ENCODE measurements around the gene ZWILCH.
"Not testable (repeated sequence)": the region's sequence is repeated elsewhere in the genome, so short reads cannot be mapped to it uniquely, and the experiment has no call there.

The ZWILCH gene

GRCh38 chr15:66489179-66489791 is 15.8 kb upstream of the ZWILCH start:
- DNase-seq: no peak

- DNase-seq: no peak
Measured at GRCh38 chr15:66491846-66492245, 13.3 kb upstream of the ZWILCH start.

DNA sequence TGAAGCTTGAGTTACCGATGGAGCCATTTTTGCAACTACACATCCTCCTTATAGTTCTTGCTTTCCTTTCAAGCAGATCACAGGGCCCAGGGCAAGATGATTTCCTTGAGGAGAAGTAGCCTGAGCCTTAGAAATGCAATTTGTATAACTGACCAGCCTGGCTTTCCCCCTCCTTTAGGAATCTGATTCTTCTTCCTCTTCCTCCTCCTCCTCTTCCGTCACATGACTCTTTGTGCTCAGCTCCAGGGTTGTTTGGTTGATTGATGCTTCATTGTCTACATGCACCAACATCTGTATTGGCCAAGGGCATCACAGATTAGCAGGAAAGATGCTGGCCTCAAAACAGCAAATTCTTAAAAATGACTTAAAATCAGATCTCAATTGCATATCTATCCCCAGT is 10.9 kb upstream of the ZWILCH start:
- DNase-seq: no peak

DNA sequence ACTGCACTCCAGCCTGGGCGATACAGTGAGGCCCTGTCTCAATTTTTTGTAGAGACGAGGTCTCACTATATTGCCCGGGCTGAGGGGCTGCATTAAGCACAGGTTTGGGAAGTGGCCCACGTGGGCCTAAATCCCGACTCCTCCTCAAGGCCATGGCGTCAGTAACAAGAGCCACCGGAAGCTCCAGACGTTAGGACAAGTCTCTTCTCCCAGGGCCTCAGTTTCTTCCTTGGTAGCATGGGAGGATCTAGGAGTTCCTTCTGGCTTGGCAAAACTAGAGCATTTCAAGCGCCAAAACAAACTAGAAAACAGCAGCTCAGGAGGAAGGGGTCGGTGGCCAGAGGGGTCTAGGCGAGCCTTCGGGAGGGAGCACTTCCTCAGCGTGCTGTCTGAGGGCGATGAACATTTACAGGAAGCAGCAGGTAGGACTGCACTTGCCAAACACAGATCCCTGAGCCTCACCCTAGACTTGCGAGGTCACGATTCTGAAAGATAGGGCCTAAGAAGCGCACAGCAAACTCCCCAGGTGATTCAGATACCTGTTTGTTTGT is 8.1 kb upstream of the ZWILCH start:
- DNase-seq: no peak

DNA sequence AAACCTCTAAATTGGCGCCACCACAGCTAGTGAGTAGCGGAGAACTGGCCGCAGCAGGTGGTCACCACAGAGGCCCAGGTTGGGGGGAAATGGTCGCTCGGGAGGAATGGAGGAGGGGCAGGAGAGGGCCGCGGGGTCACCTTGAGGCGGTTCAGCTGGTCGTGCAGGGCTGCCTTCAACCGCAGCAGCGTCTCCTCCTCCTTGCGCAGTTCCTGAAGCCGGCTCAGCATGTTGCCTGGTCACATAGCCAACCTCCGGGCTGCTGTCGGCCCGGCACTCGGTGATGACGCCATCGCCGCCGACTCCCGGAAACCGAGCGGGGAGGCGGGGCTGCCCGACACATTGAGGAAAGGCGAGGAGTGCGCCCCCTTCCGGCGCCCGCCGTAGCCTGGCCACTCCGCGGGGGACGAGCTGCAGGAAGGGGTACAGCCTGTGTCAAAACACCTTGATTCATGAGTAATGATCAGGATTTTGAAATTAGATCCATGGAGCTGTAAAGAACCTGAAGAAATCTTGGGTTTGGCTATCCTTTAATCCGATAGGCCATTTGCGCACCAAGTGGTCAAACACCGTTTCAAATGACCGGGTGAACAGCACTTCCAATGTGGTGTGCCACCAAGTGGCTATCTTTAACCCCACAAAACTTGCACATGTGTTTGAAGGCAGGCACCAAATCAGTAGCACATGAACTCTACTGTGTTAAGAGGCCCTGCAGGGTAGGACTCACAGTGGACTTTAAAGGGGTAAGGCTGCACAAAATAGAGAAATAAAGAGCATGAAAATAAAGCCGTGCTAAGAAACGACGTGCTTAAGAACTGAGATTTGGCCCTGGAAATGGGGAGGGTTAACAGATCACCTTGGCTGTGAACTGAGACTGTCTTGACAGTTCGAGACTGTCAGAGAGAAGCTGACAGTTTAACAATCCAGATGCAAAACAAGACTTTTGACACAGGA is 7.3 kb upstream of the ZWILCH start, which contains the start of gene SNAPC5:
TSS of gene SNAPC5 (minus strand) at position 261 of the 954 bp plus-strand sequence. CDS start at position 230, 31 bp downstream.
- peak; percentile 96 to 97 for DNase-seq

DNA sequence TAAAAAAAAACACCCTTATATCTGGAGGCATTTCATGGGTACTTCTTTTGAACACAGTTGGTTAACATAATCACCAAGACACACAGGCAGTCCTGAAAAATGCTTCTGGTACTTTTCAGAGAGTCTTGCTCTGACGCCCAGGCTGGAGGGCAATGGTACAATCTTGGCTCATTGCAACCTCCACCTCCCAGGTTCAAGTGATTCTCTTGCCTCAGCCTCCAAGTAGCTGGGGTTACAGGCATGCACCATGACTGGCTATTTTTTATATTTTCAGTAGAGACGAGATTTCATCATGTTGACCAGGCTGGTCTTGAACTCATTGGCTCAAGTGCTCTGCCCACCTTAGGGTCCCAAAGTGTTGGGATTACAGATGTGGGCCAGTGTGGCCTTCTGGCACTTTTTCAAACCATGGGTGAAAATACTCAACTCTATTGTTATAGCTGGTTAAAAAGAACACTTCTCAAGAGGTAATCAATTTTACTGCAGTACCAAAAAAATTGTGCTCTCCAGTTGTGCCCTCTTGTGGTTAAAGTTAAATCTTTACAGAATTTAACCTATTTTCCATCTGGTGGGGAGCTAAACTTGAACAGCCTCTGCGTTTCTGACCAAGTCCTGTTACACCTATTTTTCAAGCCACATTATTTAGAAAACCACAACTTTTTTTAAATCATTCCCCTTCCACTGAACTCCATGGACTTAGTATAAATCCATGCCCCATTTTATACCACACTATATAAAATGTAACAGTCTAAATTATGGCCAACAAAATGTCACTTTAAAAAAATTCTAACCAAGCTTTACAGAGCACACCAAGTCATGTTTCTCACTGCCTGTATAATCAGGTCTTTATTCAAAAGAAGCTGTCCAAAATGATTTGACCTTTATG is 6.4 kb upstream of the ZWILCH start:
- DNase-seq: peak in 1 of 2 donors; percentile 61

- DNase-seq: not testable (repeated sequence)
Measured at GRCh38 chr15:66500346-66500745, 4.8 kb upstream of the ZWILCH start.

DNA sequence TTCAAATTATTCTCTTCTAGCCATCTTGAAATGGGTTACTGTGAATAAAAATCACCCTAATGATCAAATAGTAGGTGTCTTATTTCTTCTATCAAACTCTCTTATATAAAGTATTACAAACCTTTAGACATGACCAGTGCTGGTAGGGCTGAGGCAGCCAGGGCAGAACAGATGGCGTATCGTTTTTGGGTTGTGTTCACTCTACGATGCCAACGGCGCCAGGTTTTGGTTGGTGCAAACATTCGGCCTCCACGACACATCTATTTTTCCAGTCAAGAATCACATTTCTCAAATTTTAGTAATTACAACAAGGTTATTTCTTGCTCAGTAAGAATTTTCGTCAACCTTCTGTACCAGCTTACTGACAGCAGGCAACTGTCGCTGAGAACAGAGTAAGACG is 2.6 kb upstream of the ZWILCH start:
- no peak for DNase-seq

DNA sequence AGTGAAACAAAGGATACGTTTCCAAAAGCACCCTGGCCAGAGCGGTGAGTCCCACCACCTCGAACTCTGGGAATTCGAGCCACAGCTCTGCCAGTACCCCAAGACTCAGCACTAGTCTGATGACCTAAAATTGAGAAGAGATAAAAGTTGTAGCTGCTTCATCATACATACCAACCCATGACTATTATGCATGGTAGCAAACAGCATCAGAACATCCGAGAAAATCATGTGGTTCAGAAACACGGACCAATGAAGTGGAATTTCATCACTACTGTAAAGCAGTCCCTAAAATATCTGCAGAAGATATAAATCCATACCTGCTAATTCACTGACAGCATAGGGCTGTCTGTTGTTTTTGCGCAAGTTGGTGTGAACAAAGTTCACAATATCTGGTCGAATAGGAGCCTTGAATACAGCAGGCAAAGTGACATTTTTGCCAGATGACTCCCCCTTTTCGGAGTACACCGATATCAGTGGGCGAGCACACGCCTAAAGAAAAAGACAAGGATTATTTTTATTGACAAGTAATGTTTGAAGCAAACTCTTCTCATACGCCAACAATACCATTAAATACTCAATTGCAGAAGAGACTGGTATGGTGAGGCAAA is 2.0 kb upstream of the ZWILCH start:
- DNase-seq: not testable (repeated sequence)

- DNase-seq: no peak
Measured at GRCh38 chr15:66503780-66504562, 1.2 kb upstream of the ZWILCH start.

GRCh38 chr15:66505430-66505811 is 295 bp downstream of the ZWILCH start:
- no peak for DNase-seq

DNA sequence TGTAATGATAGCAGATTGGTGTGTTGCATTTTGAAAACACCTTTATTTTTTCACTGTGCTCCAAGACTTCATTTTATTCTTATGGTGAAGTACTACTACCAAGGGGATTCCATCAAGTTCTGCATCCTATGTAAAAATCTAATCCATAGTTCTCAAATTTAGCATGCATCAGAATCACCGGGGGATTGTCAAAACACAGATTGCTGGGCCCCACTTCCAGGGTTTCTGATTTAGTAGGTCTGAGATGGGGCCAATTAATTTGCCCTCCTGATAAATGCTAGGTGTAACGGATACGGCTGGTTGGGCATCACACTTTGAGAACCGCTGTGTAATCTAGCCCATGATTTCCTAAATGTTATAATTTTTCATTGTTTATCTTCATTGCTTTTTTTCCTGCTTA is 692 bp downstream of the ZWILCH start:
- no peak for DNase-seq

DNA sequence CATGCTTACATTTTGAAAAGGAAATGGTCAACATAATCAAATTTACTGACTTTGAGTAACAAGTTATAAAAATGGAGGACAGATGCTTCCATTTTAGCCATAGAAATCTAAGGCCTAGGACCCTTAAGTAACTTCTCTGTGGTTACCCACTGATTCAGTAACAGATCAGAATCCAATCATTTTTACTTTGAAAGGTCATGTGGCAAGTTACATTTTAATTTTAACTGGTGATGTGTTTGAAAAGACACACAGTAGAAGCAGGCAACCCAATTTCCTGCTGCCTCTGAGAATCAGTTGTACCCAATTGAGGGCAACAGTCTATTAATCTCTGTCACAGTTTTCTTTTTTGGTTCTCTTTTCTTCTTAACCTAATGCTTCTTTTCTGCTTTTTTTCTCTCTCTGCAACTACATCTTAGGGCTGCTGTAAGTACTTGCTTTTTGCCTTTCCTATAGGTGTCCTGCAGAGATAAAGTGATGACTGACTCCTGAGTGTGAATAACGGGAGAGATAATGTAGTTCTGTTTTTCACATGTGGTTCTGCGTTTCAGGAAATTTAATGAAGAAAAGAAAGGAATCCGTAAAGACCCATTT is 3.3 kb downstream of the ZWILCH start:
- DNase-seq: no peak

GRCh38 chr15:66514586-66514985 is 9.5 kb downstream of the ZWILCH start:
- DNase-seq: no peak

- DNase-seq: no peak
Measured at GRCh38 chr15:66515901-66516322, 10.8 kb downstream of the ZWILCH start.

- no peak for DNase-seq
Measured at GRCh38 chr15:66523926-66524325, 18.8 kb downstream of the ZWILCH start.

GRCh38 chr15:66524838-66525237 is 19.7 kb downstream of the ZWILCH start:
- no peak for DNase-seq

DNA sequence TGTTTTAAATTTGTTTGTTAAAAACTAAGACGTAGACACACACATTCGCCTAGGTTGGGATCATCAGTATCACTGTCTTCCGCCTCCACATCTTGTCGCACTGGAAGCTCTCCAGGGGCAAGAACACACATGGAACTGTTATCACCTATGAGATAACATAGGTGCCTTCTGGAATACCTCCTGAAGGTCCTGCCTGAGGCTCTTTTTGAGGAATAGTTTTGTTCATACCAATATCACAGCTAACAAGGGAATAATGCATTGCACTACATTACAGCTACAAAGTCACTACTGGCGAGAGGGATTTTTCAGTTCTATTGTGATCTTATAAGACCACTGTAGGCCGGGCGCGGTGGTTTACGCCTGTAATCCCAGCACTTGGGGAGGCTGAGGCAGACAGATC is 29.9 kb downstream of the ZWILCH start:
- DNase-seq: no peak

DNA sequence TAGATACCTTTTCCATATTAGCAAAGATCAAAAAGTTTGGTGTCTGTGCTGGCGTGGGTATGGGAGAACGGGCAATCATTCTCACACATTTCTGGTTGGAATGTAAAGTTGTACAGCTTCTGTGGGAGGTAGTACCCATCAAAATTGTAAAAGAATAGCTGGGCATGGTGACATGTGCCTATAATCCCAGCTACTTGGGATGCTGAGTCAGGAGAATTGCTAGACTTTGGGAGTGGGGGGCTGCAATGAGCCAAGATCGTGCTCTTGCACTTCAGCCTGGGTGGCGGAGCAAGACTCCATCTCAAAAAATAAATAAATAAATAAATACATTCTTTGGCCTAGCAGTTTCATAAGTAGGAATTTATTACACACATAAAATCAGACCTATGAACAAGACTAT is 37.8 kb downstream of the ZWILCH start:
- no peak for DNase-seq

- no peak for DNase-seq
Measured at GRCh38 chr15:66545255-66545654, 40.1 kb downstream of the ZWILCH start.

- no peak for DNase-seq
Measured at GRCh38 chr15:66555685-66556084, 50.6 kb downstream of the ZWILCH start.
